ENCODE results near the gene OR4C46. TPM values are rescaled to one million over a fixed set of nuclear protein-coding genes. Genes with fewer than 3 reads are reported as not detected.
"Not testable (repeated sequence)": the region's sequence is repeated elsewhere in the genome, so short reads cannot be mapped to it uniquely, and the experiment has no call there.

OR4C46 gene
- not detected for polyA plus RNA-seq

DNA sequence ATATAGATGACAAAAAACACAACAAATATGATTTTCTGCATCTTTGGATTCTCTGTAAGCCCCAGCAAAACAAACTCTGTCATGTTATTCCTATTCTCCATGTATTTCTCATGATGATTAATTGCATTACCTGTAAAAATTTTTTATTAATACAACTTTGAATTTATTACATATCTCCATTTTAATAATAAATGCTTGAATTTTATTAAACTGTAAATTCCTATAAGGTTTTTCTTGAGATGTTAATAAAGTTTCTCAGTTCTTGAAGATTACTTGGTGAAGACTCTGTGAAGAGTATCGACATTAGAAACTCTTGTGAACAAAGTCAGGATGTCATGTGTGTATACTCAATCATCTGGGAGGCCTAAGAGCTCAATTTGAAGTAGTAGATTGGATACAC, at the start of gene OR4C46:
Gene OR4C46, minus strand, starts transcription at position 101 of the 400 bp plus-strand sequence. Its CDS starts 0 bp downstream, at position 101.
- no peak within 1 kb of the TSS for H3K27ac ChIP-seq (ENCODE audit: low read depth, low read length)
- 39 to 52% (median 49%) methylated on average over 1 of the region's 1 CpG for WGBS, 3 donors

DNA sequence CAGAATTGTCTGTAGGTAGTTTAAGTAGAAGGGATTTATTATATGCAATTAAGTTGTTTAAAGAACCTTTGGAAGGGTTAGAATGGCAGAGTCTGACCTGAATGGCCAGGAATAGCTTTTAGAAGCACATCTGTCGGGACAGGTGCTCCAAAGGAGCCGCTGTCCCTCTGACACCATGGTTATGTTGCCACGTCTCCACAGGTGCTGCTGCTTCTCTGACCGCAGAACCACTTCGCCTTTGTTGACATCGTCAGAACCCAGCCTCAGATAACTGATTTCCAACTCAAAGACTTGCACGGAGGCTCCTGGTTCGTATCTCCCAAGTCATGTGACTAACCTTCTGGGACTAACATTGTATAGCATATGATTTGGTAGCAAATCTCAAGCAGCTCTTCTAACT, 41.8 kb upstream of the OR4C46 start:
- WGBS, 3 donors: 67 to 71% (median 70%) methylated on average over 8 of the region's 8 CpGs
- not testable (repeated sequence) for H3K27ac ChIP-seq (ENCODE audit: low read depth, low read length)

DNA sequence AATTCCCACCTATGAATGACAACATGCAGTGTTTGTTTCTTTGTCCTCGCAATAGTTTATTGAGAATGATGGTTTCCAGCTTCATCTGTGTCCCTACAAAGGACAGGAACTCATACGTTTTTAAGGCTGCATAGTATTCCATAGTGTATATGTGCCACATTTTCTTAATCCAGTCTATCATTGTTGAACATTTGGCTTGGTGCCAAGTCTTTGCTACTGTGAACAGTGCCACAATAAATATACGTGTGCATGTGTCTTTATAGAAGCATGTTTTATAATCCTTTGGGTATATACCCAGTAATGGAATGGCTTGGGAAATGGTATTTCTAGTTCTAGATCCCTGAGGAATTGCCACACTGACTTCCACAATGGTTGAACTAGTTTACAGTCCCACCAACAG, 42.4 kb downstream of the OR4C46 start:
- H3K27ac ChIP-seq (ENCODE audit: low read depth, low read length): not testable (repeated sequence)
- 56 to 62% (median 61%) methylated on average over 3 of the region's 3 CpGs for WGBS, 3 donors

DNA sequence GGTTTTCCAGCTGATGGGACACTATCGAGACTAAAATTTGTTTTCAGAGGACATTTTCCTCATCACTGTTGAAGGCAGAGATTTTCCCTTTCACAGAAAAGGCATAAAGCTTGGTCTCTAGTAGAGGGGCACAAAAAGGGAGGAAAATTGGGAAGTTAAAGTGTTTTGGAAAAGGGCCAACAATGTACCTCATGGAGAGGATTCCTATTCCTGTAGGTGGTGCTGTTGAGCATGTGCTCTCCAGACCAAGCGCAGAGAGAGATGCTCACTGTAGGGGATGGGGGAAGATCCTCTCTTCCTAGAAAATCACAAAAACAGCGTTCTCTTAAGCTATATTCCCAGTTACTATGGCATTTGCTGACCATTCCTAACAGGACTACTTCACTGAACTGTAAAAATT, 44.9 kb downstream of the OR4C46 start:
- WGBS, 3 donors: 52 to 62% (median 57%) methylated on average over 3 of the region's 3 CpGs

GRCh38 chr11:54558407-54558806, 45.4 kb downstream of the OR4C46 start:
- WGBS, 3 donors: 66 to 75% (median 67%) methylated on average over 3 of the region's 3 CpGs

More for the DNA sequence above, 44.9 kb downstream of the OR4C46 start:
- H3K27ac ChIP-seq (ENCODE audit: low read depth, low read length): no peak overlapping the region

More at GRCh38 chr11:54558407-54558806, 45.4 kb downstream of the OR4C46 start:
- H3K27ac ChIP-seq (ENCODE audit: low read depth, low read length): no peak overlapping the region

Other genes starting within 250 kb of the OR4C46 start
- gene OR4A5, start 102.8 kb upstream of the OR4C46 start, polyA plus RNA-seq: not detected

Measured in adipose tissue (tissue), 3 donors.